Liver (tissue), 9 donors: Measurements from ENCODE around the gene NDUFA7. TPM values are rescaled to one million over a fixed set of nuclear protein-coding genes. Genes with fewer than 3 reads are reported as not detected.

Source experiments
- DNase-seq: peaks from one replicate; pipeline ENCODE4 v3.0.0-alpha.2; 2017; ENCODE audit warnings: low spot score
- H3K27ac ChIP-seq, 2 donors: one replicate each; pipeline ENCODE4 v1.7.0; 2013; ENCODE audit warnings: inconsistent platforms in 2 of 2, low read length in 2 of 2, control low read depth in 1 of 2, low read depth in 1 of 2, mild to moderate bottlenecking in 1 of 2
- H3K27me3 ChIP-seq, 4 donors: one replicate each; pipeline versions ENCODE4 v1.6.1 to v1.7.0; 2013; ENCODE audit warnings: low read length in 3 of 4, inconsistent platforms in 1 of 4, mild to moderate bottlenecking in 1 of 4, moderate library complexity in 1 of 4; ENCODE audit not compliant: control insufficient read depth in 4 of 4, insufficient read depth in 4 of 4
- H3K36me3 ChIP-seq, 4 donors: one replicate each; pipeline versions ENCODE4 v1.6.1 to v1.7.0; 2013; ENCODE audit warnings: low read length in 3 of 4, mild to moderate bottlenecking in 3 of 4, low read depth in 1 of 4, moderate library complexity in 1 of 4; ENCODE audit not compliant: control insufficient read depth in 4 of 4, insufficient read depth in 3 of 4
- H3K4me1 ChIP-seq, 4 donors: one replicate each; pipeline versions ENCODE4 v1.6.1 to v1.7.0; 2013; ENCODE audit warnings: low read length in 3 of 4, mild to moderate bottlenecking in 3 of 4, moderate library complexity in 1 of 4; ENCODE audit not compliant: control insufficient read depth in 4 of 4, insufficient read depth in 4 of 4
- H3K4me3 ChIP-seq, 3 donors: one replicate each; pipeline versions ENCODE4 v1.6.1 to v1.7.0; 2013; ENCODE audit warnings: low read length in 3 of 3, control low read depth in 1 of 3, low read depth in 1 of 3, mild to moderate bottlenecking in 1 of 3
- H3K9ac ChIP-seq, 2 donors: one replicate each; pipeline ENCODE4 v1.7.0; 2013; ENCODE audit warnings: low read length in 2 of 2, mild to moderate bottlenecking in 2 of 2, moderate library complexity in 2 of 2, control low read depth in 1 of 2, low read depth in 1 of 2
- H3K9me3 ChIP-seq, 4 donors: one replicate each; pipeline versions ENCODE4 v1.6.1 to v1.7.0; 2013; ENCODE audit warnings: low read length in 3 of 4; ENCODE audit not compliant: control insufficient read depth in 4 of 4
- EGR1 ChIP-seq, 2 donors: IDR thresholded peaks; 2 replicates each; pipeline ENCODE4 v1.6.1; 2016 to 2018; ENCODE audit warnings: antibody characterized with exemption in 2 of 2, low read depth in 2 of 2
- FOXA1 ChIP-seq: IDR thresholded peaks from 2 replicates; pipeline ENCODE4 v1.6.1; 2016; ENCODE audit warnings: antibody characterized with exemption
- FOXA2 ChIP-seq: IDR thresholded peaks from 2 replicates; pipeline ENCODE4 v1.6.1; 2016; ENCODE audit warnings: antibody characterized with exemption
- HNF4A ChIP-seq, 2 donors: conservative IDR thresholded peaks; 2 replicates each; pipeline ENCODE4 v1.6.1; 2016; ENCODE audit warnings: antibody characterized with exemption in 2 of 2, mild to moderate bottlenecking in 2 of 2
- JUND ChIP-seq, 2 donors: IDR thresholded peaks; 2 replicates each; pipeline ENCODE4 v1.6.1; 2016; ENCODE audit warnings: antibody characterized with exemption in 2 of 2
- NR2F2 ChIP-seq: IDR thresholded peaks from 2 replicates; pipeline ENCODE4 v1.6.1; 2016; ENCODE audit warnings: antibody characterized with exemption
- RAD21 ChIP-seq, 2 donors: IDR thresholded peaks; 2 replicates each; pipeline ENCODE4 v1.6.1; 2016; ENCODE audit warnings: antibody characterized with exemption in 2 of 2, mild to moderate bottlenecking in 2 of 2
- RXRA ChIP-seq, 2 donors: IDR thresholded peaks; 2 replicates each; pipeline ENCODE4 v1.6.1; 2017 to 2018; ENCODE audit warnings: antibody characterized with exemption in 2 of 2, mild to moderate bottlenecking in 1 of 2
- SP1 ChIP-seq: IDR thresholded peaks from 2 replicates; pipeline ENCODE4 v1.6.1; 2018; ENCODE audit warnings: antibody characterized with exemption, mild to moderate bottlenecking
- TAF1 ChIP-seq: conservative IDR thresholded peaks from 2 replicates; pipeline ENCODE4 v1.6.1; 2016; ENCODE audit warnings: antibody characterized with exemption, mild to moderate bottlenecking
- YY1 ChIP-seq: IDR thresholded peaks from 2 replicates; pipeline ENCODE4 v1.6.1; 2016; ENCODE audit warnings: antibody characterized with exemption, mild to moderate bottlenecking
- ZBTB33 ChIP-seq: IDR thresholded peaks from 2 replicates; pipeline ENCODE4 v1.6.1; 2016; ENCODE audit warnings: antibody characterized with exemption
- whole genome bisulfite sequencing: extraction: QIAGEN DNeasy Blood & Tissue Kit; methylation state at CpG from one replicate; pipeline ENCODE4 v1.1.7; 2013; 5-methylcytosine and 5-hydroxymethylcytosine counted together
- polyA plus RNA-seq, 2 donors: library from polyadenylated mRNA; stranded (reverse) in 1 of 2; unstranded in 1 of 2; fragments of 200-250 nt in 1 of 2; fragments of >200 nt in 1 of 2; fragmentation: Nextera tagmentation in 1 of 2; extraction: Ambion mirVana in 1 of 2; gene quantifications; one replicate each; pipeline versions ENCODE4 v1.2.1 to v1.2.3, GENCODE V29; 2013 to 2015
- total RNA-seq, 2 donors: library from RNA; depleted of rRNA; stranded (reverse); fragments of >200 nt; gene quantifications; one replicate each; pipeline ENCODE4 v1.2.3, GENCODE V29; 2014
- TF ChIP-seq, protein P1 (sequence below): fragments of 150-350 bp; IDR thresholded peaks from 2 replicates; pipeline ENCODE4 v1.5.1; 2017; ENCODE audit warnings: improper control_type of control experiment, low read depth, low read length; ENCODE audit not compliant: missing input control
- TF ChIP-seq, protein P2 (sequence below): IDR thresholded peaks from 2 replicates; pipeline ENCODE4 v1.6.1; 2016; ENCODE audit warnings: antibody characterized with exemption, mild to moderate bottlenecking
- TF ChIP-seq, protein P3 (sequence below): IDR thresholded peaks from 2 replicates; pipeline ENCODE4 v1.6.1; 2016; ENCODE audit warnings: antibody characterized with exemption
- donor health status: healthy.
- donor health status: healthy.
- donor health status: healthy.
- donor health status: healthy.
- donor health status: healthy.

Gene NDUFA7
- total and polyA plus RNA-seq, 4 donors: 19.6 to 101 (median 55.7) TPM

- H3K36me3 ChIP-seq: peaks cover 0 to 8% (median 4%) of the 10 kb centered on the region in 4 donors
Measured at GRCh38 chr19:8324186-8325050, 3.2 kb upstream of the NDUFA7 start.

DNA sequence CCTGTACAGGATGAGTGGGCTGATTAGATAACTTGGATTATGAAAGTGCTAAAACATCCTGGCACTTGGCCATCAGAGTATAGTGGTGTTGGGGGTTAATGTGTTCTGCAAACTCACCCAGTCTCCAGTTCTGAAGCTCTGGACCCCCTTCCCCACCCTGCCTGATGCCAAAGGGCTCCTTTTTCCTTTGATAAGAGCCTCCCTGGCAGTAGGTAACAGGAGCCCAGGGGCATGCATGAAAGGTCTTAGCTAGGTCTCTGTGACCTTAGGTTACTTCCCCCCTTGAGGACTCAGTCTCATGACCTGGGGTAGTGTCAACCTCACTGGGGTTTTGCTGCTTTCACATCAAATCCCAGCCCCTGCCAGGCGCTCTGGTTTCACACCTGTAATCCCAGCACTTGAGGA, 2.6 kb upstream of the NDUFA7 start:
- Histone ChIP-seq H3K4me1 (peaks cover 13 to 35% (median 24%) of the 10 kb centered on the region in 4 donors), H3K4me3 (no peak overlapping the region), H3K27ac (no peak overlapping the region), H3K9me3 (no peaks in the 10 kb centered on the region), H3K27me3 (no peaks in the 10 kb centered on the region), H3K36me3 (peaks cover 0 to 8% (median 4%) of the 10 kb centered on the region in 4 donors), H3K9ac (no peak overlapping the region)
- WGBS: 95% methylated on average over 1 of the region's 1 CpG
- DNase-seq: no peak
- TF ChIP-seq ZBTB33: no peak
- no peak for TF ChIP-seq JUND (IDR thresholded peaks at IDR 0.05)
- TF ChIP-seq, protein P1, sequence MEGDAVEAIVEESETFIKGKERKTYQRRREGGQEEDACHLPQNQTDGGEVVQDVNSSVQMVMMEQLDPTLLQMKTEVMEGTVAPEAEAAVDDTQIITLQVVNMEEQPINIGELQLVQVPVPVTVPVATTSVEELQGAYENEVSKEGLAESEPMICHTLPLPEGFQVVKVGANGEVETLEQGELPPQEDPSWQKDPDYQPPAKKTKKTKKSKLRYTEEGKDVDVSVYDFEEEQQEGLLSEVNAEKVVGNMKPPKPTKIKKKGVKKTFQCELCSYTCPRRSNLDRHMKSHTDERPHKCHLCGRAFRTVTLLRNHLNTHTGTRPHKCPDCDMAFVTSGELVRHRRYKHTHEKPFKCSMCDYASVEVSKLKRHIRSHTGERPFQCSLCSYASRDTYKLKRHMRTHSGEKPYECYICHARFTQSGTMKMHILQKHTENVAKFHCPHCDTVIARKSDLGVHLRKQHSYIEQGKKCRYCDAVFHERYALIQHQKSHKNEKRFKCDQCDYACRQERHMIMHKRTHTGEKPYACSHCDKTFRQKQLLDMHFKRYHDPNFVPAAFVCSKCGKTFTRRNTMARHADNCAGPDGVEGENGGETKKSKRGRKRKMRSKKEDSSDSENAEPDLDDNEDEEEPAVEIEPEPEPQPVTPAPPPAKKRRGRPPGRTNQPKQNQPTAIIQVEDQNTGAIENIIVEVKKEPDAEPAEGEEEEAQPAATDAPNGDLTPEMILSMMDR: no peak
- TF ChIP-seq, protein P2, sequence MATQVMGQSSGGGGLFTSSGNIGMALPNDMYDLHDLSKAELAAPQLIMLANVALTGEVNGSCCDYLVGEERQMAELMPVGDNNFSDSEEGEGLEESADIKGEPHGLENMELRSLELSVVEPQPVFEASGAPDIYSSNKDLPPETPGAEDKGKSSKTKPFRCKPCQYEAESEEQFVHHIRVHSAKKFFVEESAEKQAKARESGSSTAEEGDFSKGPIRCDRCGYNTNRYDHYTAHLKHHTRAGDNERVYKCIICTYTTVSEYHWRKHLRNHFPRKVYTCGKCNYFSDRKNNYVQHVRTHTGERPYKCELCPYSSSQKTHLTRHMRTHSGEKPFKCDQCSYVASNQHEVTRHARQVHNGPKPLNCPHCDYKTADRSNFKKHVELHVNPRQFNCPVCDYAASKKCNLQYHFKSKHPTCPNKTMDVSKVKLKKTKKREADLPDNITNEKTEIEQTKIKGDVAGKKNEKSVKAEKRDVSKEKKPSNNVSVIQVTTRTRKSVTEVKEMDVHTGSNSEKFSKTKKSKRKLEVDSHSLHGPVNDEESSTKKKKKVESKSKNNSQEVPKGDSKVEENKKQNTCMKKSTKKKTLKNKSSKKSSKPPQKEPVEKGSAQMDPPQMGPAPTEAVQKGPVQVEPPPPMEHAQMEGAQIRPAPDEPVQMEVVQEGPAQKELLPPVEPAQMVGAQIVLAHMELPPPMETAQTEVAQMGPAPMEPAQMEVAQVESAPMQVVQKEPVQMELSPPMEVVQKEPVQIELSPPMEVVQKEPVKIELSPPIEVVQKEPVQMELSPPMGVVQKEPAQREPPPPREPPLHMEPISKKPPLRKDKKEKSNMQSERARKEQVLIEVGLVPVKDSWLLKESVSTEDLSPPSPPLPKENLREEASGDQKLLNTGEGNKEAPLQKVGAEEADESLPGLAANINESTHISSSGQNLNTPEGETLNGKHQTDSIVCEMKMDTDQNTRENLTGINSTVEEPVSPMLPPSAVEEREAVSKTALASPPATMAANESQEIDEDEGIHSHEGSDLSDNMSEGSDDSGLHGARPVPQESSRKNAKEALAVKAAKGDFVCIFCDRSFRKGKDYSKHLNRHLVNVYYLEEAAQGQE: no peak
- no peak for TF ChIP-seq SP1
- TF ChIP-seq YY1: no peak
- TF ChIP-seq TAF1: no peak
- TF ChIP-seq, protein P3, sequence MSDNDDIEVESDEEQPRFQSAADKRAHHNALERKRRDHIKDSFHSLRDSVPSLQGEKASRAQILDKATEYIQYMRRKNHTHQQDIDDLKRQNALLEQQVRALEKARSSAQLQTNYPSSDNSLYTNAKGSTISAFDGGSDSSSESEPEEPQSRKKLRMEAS: no peak
- no peak for TF ChIP-seq HNF4A (conservative IDR thresholded peaks at IDR 0.05)
- no peak for TF ChIP-seq FOXA1
- no peak for TF ChIP-seq FOXA2

More at GRCh38 chr19:8324186-8325050, 3.2 kb upstream of the NDUFA7 start:
- H3K4me3 ChIP-seq: no peak overlapping the region
- H3K9me3 ChIP-seq: no peaks in the 10 kb centered on the region
- H3K27me3 ChIP-seq: no peaks in the 10 kb centered on the region
- peak; percentile 21 for TF ChIP-seq NR2F2
- TF ChIP-seq ZBTB33: no peak
- TF ChIP-seq, protein P1: peak; percentile 7
- TF ChIP-seq RAD21 (IDR thresholded peaks at IDR 0.05): peak in 1 of 2 donors; percentile 31
- TF ChIP-seq EGR1 (IDR thresholded peaks at IDR 0.05; ENCODE audit: low read depth in 2 of 2): peak; percentile 21 to 83
- TF ChIP-seq RXRA (IDR thresholded peaks at IDR 0.05): peak in 1 of 2 donors; percentile 53
- peak; percentile 61 for TF ChIP-seq YY1
- no peak for TF ChIP-seq SP1
- 73% methylated on average over 17 of the region's 17 CpGs for WGBS
- DNase-seq: no peak
- peaks cover 13 to 34% (median 23%) of the 10 kb centered on the region in 4 donors for H3K4me1 ChIP-seq
- H3K27ac ChIP-seq: peak overlapping the region in 1 of 2 donors; percentile 28
- H3K9ac ChIP-seq: no peak overlapping the region
